ENCODE data around the gene PEPD. TPM values are rescaled to one million over a fixed set of nuclear protein-coding genes. Genes with fewer than 3 reads are reported as not detected.
A peak's percentile ranks its signal among the peaks of the same experiment; 100 is the strongest.

Gene PEPD
- total RNA-seq, 1 experiment from 2014 or later = 90.9 TPM

- no peak for DNase-seq (ENCODE audit: low read depth)
These were observed 25.1 kb upstream of the PEPD start for GRCh38 chr19:33546656-33547055.

DNA sequence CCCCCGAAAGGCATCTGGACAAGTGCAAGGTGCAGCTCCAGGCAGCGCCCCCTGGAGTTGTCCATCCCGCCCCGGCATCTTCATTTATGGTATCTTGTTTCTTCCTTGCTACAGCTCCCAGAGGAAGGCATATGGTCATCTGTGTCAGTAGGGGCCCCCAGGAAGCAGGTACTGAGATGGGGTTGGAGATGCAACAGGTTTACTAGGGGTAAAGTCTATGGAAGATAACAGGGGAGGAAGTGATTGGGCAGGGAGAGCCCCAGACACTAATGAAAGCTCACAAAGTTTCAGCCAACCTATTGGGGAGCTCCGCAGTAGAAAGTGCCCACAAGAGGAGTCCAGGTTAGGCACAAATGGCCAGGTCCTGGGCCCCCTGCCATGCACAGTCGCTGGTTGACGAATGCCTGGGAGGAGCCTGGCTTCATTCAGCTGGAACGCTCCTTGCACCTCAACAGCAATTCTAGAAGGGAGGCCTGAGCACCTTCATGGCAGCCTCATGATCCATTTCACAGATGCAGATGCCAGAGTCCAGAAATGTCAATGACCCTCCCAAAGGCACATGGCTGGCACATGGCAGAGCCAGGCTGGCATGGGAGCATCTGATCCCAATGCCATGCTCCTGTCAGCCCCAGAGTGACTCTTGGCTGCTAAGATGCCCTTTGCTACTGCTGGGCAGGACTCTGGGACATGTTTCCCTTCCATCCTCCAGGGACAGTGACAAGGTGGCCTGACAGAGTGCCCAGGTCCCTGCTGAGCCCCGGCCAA, 23.8 kb upstream of the PEPD start:
- no peak for DNase-seq (ENCODE audit: low read depth)

DNA sequence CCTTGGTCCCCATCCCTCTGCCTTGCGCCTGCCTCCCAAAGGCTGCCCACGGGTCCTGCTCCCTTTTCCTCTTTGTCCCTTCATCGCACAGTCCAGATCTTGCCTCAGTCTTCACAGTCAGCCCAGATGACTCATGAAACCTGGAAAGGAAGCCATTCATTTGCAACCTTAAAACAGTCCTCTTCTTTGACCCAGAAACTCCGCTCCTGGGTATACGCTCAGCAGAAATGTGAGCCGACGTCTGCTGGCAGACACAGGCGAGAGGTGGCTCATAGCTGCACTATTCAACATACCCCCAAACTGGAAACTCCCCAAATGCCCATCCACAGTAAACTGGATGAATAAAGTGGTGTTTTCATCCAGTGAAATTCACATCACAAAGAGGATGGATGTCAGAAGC, 13.6 kb upstream of the PEPD start:
- DNase-seq (ENCODE audit: low read depth) = peak; percentile 53

GRCh38 chr19:33532859-33533460, 11.4 kb upstream of the PEPD start:
- DNase-seq (ENCODE audit: low read depth) = no peak

GRCh38 chr19:33530842-33531241, 9.3 kb upstream of the PEPD start:
- no peak for DNase-seq (ENCODE audit: low read depth)

DNA sequence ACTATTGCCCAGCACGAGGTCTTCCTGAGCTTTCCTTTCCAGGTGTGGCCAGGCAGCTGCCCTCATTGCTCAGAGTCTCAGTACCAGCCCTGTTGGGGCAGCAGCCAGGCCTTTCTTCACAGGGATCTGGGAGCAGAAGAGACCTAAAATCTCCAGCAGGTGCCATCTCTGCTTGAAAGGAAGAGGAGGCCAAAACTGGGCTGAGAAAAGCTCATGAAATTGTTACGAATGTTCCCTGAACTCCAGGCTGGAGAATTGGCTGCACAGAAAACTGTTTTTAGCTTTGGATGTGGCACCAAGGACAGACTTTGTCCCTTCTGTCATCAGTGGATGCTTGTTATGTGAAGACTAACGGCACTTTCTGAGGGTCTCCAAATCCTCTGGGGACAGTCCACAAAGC, 8.7 kb upstream of the PEPD start:
- DNase-seq (ENCODE audit: low read depth) = no peak

DNA sequence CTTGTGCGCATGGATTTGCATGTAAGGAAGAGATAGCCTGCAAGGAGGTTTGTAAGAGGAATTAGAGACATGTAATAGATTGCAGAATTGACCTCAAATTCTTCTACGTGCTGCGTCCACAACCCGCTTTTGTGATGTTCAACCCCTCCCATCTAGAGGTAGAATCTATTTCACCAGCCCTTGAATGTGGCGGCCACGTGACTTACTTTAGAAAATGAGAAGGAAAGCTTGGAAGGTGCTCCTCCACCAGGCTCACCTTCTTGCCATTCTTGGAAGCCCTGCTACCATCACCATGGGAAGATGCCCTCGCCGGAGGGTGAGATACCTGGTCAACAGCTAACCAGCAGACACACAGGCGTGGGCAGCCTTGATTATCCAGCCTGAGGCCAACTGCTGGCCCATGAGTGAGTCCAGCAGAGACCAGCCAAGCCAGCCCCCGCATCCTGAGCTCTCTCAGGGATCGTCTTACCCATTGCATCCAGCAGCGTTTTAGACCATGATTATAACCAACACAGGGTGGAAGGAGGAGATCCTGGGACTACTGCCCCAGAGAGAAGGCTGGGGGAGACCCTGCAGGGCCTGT, 7.6 kb upstream of the PEPD start:
- DNase-seq (ENCODE audit: low read depth) = no peak

GRCh38 chr19:33528404-33528803, 6.8 kb upstream of the PEPD start:
- DNase-seq (ENCODE audit: low read depth) = no peak

DNA sequence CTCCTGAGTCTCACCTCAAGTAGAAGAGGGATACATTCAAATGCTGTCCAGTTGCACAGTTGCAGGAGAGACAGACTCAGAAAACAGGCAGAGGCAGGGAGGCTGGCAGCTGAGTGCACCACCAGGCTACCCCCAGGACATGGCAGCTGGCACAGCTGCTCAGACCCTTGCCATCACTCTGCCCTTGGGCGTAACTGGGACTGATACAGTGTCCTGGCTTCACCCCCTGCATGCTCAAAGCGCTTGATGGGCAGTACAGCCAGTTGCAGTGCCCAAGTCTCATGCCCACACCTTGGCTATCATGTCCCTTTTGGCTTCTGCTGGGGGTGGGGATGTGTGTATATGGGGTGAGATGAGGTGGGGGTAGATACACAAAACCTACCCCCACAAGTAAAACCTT, 5.5 kb upstream of the PEPD start:
- DNase-seq (ENCODE audit: low read depth) = no peak

- no peak for DNase-seq (ENCODE audit: low read depth)
These were observed 2.6 kb upstream of the PEPD start for GRCh38 chr19:33524024-33524664.

- DNase-seq (ENCODE audit: low read depth) = no peak
These were observed 1.6 kb upstream of the PEPD start for GRCh38 chr19:33523167-33523566.

DNA sequence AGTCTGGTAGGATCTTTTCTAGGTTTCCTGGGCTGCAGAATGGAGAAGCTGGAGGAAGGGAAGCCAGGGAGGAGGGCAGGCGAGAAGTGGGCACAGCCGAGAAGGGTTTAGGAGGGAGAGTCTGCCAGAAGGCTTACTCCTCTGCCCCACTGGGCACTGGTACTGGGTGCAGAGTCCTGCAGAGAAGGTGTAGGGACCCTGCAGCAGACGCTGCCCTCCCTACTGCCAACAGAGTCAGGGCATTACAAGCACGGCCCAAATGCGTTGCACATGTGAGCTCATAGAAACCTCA, 726 bp upstream of the PEPD start:
- DNase-seq (ENCODE audit: low read depth) = no peak

DNA sequence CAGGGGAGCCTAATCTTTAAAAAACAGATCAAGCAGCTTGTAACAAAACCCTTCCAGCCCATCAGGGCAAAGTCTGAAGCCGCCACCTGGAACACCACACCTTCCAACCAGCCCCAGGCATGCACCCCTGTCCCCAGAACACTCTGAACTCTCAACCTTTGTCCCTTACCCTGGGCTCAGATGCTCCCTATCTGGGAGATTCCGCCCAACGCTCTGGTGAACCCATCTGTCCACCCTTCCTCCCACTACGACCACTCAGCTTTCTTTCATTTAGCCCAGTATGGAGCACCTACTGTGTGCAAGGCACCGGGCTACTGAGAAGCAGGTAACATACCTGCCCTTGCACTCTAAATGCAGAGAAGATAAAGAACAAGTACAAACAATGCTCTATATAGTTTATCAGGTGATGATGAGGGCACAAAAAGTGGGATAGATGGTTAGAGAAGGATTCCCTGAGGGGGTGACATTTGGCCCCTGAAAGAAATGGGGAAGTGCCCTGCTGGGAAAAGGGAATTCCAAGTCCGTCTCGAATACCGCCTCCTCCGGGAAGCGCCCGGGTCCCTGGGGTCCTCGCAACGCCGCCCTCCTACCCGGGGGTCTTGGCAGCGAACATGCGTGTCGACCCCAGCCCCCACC, 629 bp downstream of the PEPD start:
- no peak for DNase-seq (ENCODE audit: low read depth)

DNA sequence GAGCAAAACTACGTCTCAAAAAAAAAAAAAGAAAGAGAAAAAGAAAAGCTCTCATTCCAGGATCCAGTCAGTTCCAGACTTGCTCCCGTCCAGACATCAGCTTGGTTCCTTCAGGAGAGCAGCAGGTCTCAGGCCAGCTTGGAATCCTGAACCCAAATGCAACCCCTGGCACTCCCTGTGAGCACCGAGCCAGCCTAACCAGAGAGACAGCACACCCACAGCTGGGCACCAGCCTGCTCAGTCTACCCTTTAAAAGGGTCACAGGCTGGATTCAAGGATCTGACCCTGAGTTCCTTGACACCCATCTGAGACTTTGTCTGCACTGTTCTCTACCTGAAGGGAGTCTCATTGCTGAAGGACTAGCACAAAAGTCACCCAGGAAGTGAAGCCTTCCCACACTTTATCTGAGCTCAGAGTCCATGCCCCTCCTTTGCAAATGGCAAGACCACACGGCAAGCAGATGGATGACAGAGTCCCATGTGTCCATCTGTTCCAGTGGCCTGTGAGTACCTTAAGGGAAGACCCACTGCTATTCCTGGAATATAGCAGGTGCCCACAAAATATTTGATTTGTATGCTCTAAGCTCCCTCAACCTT, 1.4 kb downstream of the PEPD start:
- no peak for DNase-seq (ENCODE audit: low read depth)

- DNase-seq (ENCODE audit: low read depth) = no peak
These were observed 2.2 kb downstream of the PEPD start for GRCh38 chr19:33519416-33519815.

DNA sequence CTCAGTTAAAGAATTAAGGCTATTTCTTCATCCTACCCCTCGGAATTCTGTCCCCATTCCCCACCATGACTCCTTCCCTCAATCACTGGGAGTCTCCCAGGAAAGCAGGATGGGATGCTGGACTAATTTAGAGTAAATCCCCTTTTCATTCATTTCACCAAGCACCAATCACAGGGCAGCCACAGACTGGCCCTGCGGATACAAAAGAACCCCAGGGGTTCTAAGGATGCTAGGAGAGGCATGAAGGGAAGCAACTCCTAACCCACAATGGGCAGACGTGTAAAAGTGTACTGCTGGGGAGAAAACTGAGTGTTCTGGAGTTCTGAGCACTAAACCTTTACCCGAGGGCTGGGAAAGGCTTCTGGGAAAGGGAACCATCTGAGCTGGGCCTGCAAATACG, 3.0 kb downstream of the PEPD start:
- DNase-seq (ENCODE audit: low read depth) = no peak

GRCh38 chr19:33517922-33518321, 3.7 kb downstream of the PEPD start:
- no peak for DNase-seq (ENCODE audit: low read depth)

DNA sequence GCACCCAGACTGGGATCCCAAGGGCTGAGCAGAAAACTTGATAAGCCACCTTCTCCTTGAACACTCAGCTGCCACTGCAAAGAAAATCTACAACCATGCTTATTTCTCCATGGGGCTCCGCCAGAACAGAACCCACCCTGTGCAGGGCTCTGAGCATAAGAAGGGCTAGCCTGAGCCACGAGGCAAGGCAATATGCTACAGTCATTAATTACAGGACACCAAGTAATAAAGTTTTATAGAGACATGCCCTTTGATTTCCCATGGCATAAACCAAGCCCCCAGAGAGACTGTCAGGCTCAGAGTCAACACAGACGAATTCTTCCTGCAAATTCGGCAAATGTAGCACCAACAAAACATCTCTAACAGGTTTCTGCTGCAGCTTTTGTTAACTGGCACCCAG, 5.7 kb downstream of the PEPD start:
- DNase-seq (ENCODE audit: low read depth) = no peak

DNA sequence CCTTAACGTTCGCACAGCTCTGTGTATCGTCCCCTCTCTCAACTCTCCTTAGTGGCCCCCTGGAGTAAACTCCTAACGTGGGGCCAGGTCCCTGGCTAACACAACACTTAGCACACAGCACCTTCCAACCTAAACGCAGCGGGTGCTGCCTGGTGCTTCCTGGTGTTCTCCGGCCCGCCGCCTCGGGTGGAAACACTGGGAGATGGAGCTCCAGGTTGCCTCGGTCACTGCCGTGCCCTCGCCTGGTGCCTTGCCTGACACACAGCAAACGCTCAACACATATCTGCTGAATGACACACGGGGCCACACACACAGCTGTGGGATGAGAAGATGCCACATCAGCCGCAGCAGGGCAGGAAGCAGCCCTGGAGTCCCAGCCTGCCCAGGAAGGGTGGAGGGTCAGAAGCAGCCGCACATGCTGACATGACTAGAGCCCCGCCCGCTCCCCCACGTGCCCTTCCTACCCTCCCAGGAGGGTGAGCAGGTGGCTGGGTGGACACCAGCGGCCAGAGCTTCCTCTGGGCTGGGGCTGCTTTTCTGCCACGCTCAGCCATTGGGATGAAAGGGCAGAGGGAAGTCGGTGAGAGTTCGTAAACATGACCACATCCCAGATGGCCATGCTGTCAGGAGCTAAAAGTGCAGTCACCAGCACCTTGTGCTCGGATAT, 6.6 kb downstream of the PEPD start:
- DNase-seq (ENCODE audit: low read depth) = peak; percentile 68

DNA sequence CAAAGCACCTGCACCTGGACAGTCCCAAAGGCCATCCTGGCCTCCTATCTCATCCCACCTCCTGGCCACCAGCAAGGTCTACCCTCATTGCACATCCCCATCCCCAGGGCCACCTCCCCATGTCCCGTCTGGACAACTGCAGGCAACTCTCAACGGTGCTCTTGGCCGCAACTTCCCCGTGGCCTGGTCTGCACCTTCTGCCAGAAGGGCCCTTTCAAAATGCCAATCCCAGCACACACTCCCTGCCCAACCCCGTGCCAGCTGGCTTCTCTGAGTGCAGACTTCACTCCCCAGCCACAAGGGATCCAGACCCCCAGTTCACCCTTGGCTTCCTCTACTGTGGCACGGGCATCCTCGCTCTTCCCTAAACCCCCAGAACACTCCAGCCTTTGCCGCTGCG, 8.2 kb downstream of the PEPD start:
- DNase-seq (ENCODE audit: low read depth) = no peak

GRCh38 chr19:33512580-33513137, 8.9 kb downstream of the PEPD start:
- no peak for DNase-seq (ENCODE audit: low read depth)

Measured in HT1080 (cell line).